Immature natural killer cell (primary cell): ENCODE measurements around the gene NEB. TPM values are rescaled to one million over a fixed set of nuclear protein-coding genes. Genes with fewer than 3 reads are reported as not detected.

ENCODE experiments used
- DNase-seq, 3 donors: peaks; one replicate each; pipeline ENCODE4 v3.0.0; 2022; ENCODE audit warnings: mixed read lengths in 1 of 3
- H3K27ac Mint-ChIP-seq, 6 donors: one replicate each; pipeline ENCODE4 v1.8.0; 2020; ENCODE audit warnings: mixed read lengths in 6 of 6, mild to moderate bottlenecking in 5 of 6, inconsistent platforms in 4 of 6, moderate library complexity in 3 of 6
- H3K27me3 Mint-ChIP-seq, 3 donors: one replicate each; pipeline ENCODE4 v1.8.0; 2020 to 2021; ENCODE audit warnings: low read depth in 3 of 3, mild to moderate bottlenecking in 3 of 3, mixed read lengths in 3 of 3, moderate library complexity in 3 of 3, inconsistent platforms in 1 of 3
- H3K36me3 Mint-ChIP-seq, 3 donors: one replicate each; pipeline ENCODE4 v1.8.0; 2020; ENCODE audit warnings: mixed read lengths in 3 of 3, inconsistent platforms in 2 of 3, mild to moderate bottlenecking in 2 of 3
- H3K4me1 Mint-ChIP-seq, 2 donors: one replicate each; pipeline ENCODE4 v1.8.0; 2020; ENCODE audit warnings: inconsistent platforms in 2 of 2, mild to moderate bottlenecking in 2 of 2, mixed read lengths in 2 of 2, moderate library complexity in 1 of 2
- H3K4me3 Mint-ChIP-seq, 5 donors: one replicate each; pipeline ENCODE4 v1.8.0; 2020; ENCODE audit warnings: mild to moderate bottlenecking in 5 of 5, mixed read lengths in 5 of 5, inconsistent platforms in 3 of 5, moderate library complexity in 3 of 5
- H3K9me3 Mint-ChIP-seq, 6 donors: one replicate each; pipeline ENCODE4 v1.8.0; 2020; ENCODE audit warnings: mild to moderate bottlenecking in 6 of 6, mixed read lengths in 6 of 6, inconsistent platforms in 4 of 6, moderate library complexity in 3 of 6
- polyA plus RNA-seq, 3 donors: library from polyadenylated mRNA; unstranded; fragments of 300-500 nt; fragmentation: Illumina TruSeq; gene quantifications; one replicate each; pipeline ENCODE4 v1.2.3, GENCODE V29; 2021

The NEB gene
- polyA plus RNA-seq, 3 donors from 2014 or later: 0.61 TPM; not detected in 2

DNA sequence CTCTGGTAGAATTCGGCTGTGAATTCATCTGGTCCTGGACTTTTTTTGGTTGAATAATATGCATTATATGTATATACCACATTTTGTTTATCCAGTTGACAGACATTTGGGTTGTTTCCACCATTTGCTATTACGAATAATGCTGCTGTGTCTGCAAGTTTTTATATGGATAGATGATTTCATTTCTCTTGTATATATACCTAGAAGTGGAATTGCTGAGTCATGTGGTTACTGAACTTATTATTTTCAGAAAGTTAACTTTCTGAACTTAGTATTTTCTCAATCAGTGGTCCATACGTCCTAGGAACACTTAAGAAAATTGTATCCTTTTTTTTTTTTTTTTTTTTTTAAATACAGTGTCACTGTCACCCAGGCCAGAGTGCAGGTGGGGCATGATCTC, 261.3 kb downstream of the NEB start:
- no peak overlapping the region for H3K4me3 Mint-ChIP-seq
- H3K9me3 Mint-ChIP-seq: no peaks in the 10 kb centered on the region
- peaks cover 2 to 9% of the 10 kb centered on the region in 2 donors for H3K4me1 Mint-ChIP-seq
- no peak overlapping the region for H3K27ac Mint-ChIP-seq
- DNase-seq: no peak
- no peaks in the 10 kb centered on the region for H3K27me3 Mint-ChIP-seq
- peaks cover 38 to 56% (median 46%) of the 10 kb centered on the region in 3 donors for H3K36me3 Mint-ChIP-seq

DNA sequence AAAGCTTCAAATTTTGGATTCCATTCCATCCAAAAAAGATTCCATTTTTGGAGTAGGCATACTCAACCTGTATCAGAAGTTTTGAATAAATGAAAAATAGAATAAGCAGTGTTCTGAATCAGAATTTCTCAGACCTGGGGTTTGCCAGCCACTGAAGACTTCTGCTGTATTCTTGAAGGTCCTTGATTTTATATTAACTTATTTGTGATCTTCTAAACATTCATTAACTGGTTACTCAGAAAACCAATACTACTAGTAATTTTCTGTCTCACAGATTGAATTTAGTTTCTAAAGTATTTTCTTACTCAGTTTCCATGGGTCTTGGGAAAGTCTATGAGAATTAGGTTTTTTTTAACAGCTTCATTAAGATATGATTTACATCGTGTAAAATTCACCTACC, 263.7 kb downstream of the NEB start:
- no peak for DNase-seq
- Mint-ChIP-seq H3K4me1 (peaks cover 2 to 9% of the 10 kb centered on the region in 2 donors), H3K4me3 (no peak overlapping the region), H3K27ac (no peak overlapping the region), H3K36me3 (peaks cover 37 to 60% (median 39%) of the 10 kb centered on the region in 3 donors), H3K27me3 (no peaks in the 10 kb centered on the region), H3K9me3 (no peaks in the 10 kb centered on the region)

DNA sequence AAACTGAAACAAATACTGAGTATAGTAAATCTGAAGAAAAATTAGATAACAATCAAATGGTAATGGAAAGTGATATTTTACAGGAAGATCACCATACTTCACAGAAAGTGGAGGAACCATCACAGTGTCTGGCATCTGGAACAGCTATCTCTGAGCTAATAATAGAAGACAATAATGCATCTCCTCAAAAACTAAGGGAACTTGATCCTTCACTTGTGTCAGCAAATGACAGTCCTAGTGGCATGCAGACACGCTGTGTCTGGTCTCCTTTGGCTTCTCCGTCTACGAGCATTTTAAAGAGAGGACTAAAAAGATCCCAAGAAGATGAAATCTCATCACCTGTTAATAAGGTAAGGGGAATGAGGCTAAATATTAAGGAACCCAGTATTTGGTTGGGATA, 268.5 kb downstream of the NEB start:
- Mint-ChIP-seq H3K4me1 (no peaks in the 10 kb centered on the region), H3K27me3 (no peaks in the 10 kb centered on the region), H3K4me3 (no peak overlapping the region), H3K27ac (peak overlapping the region in 1 of 6 donors; percentile 22), H3K36me3 (peaks cover 50 to 73% (median 57%) of the 10 kb centered on the region in 3 donors), H3K9me3 (no peaks in the 10 kb centered on the region)
- DNase-seq: no peak

DNA sequence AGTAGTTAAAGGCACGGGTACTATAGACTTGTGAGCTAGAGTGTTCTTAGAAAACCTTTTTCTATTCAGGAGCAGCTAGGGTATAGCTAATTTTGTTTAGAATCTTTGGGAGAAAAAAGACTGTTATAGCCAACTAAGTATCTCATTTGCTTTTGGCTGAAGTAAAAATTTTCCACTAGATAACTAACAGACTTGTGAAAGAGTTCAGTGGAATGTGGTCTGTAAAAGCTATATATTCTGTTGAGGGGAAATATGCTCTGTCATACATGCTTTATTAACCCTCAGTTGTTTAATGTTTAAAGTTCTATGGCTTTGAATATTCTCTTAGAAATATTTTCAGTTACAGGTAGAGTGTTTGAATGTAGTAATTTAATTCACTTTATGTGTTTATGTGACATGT, 274.9 kb downstream of the NEB start:
- Mint-ChIP-seq H3K36me3 (peaks cover 46 to 58% (median 55%) of the 10 kb centered on the region in 3 donors), H3K4me3 (no peak overlapping the region), H3K27ac (no peak overlapping the region), H3K9me3 (no peaks in the 10 kb centered on the region), H3K27me3 (no peaks in the 10 kb centered on the region), H3K4me1 (no peaks in the 10 kb centered on the region)
- no peak for DNase-seq

DNA sequence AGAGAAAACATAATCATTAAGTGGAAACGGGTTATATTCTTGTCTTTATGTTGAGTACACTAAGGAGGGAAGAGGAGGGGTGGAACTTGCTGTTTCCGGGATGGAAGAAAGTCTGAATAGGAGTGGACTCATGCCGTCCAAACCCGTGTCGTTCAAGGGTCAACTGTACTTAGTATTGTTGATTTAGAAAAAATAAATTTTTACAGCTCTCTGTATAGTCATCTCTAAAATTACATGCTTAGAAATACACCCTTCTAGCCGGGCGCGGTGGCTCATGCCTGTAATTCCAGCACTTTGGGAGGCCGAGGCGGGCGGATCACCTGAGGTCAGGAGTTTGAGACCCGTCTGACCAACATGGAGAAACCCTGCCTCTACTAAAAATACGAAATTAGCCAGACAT, 295.1 kb downstream of the NEB start:
- Mint-ChIP-seq H3K4me3 (no peak overlapping the region), H3K9me3 (no peaks in the 10 kb centered on the region), H3K27ac (peak overlapping the region in 1 of 6 donors; percentile 57), H3K4me1 (peaks cover 0 to 2% of the 10 kb centered on the region in 2 donors), H3K36me3 (peaks cover 17 to 49% (median 18%) of the 10 kb centered on the region in 3 donors), H3K27me3 (no peaks in the 10 kb centered on the region)
- DNase-seq: no peak

DNA sequence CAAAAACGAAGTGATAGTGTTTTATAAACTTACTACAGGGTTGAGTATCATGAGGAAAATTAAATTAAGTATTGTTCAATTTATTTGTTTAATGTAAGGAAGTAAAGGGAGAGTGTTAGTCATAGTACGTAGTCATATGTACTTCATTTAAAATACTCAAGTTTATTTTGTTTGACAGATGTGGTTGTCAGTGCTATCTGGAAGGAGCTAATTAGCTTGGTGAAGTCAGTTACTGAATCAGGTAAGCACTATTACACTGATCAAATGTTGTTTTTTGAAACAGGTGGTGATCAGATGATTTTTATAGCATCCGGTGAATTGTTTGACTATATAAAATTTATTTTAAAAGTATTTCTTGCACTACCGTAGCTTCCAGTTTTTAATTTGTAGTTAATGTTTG, 295.8 kb downstream of the NEB start:
- peaks cover 14 to 45% (median 18%) of the 10 kb centered on the region in 3 donors for H3K36me3 Mint-ChIP-seq
- no peaks in the 10 kb centered on the region for H3K9me3 Mint-ChIP-seq
- no peak overlapping the region for H3K27ac Mint-ChIP-seq
- H3K27me3 Mint-ChIP-seq: no peaks in the 10 kb centered on the region
- H3K4me3 Mint-ChIP-seq: no peak overlapping the region
- peaks cover 0 to 2% of the 10 kb centered on the region in 2 donors for H3K4me1 Mint-ChIP-seq
- DNase-seq: no peak

DNA sequence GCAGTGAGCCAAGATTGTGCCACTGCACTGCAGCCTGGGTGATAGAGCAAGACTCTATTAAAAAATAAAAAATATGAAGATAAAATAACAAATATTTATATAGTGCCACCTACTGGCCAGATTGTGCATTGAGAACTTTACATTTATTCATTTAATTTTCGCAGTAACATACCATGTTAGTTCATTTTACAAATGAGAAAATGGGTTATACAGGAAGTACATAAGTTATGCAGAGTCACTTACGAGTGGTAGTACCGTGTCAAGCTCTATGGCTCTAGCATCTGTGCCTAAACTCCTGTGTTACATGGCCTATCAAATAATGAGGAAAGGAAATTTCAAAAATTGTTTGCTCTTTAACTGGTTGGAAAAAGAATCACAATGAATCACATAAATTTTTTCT, 296.6 kb downstream of the NEB start:
- H3K9me3 Mint-ChIP-seq: no peaks in the 10 kb centered on the region
- DNase-seq: peak in 2 of 3 donors; percentile 18 to 20
- H3K27me3 Mint-ChIP-seq: no peaks in the 10 kb centered on the region
- H3K27ac Mint-ChIP-seq: peak overlapping the region in 2 of 6 donors; percentile 5 to 41
- H3K4me1 Mint-ChIP-seq: peaks cover 2 to 5% of the 10 kb centered on the region in 2 donors
- H3K36me3 Mint-ChIP-seq: peaks cover 16 to 48% (median 21%) of the 10 kb centered on the region in 3 donors
- no peak overlapping the region for H3K4me3 Mint-ChIP-seq

Other genes starting within 250 kb of the NEB start
- 100 to 1,000 TPM in 1 of 3 donors, 10 to 100 TPM in 2; 55.4 to 143 (median 82.1) TPM for gene ARL5A, start 93.9 kb upstream of the NEB start, polyA plus RNA-seq